GM23338 (cell line): ENCODE data around the gene THOP1.

Source experiments
- CTCF ChIP-seq, 2 experiments: fragments of 200-600 bp in 1 of 2; sonication (generic) in 1 of 2; conservative IDR thresholded peaks; 2 replicates each; pipeline versions ENCODE4 v1.5.1 to v1.6.1; 2016 to 2017; ENCODE audit warnings: antibody characterized with exemption in 2 of 2, low read depth in 2 of 2, mild to moderate bottlenecking in 2 of 2, moderate library complexity in 1 of 2
- EZH2 ChIP-seq: fragments of 200-600 bp; sonication (generic); IDR thresholded peaks from one replicate; pipeline ENCODE4 v1.8.0; 2017; ENCODE audit warnings: antibody characterized with exemption, mild to moderate bottlenecking, low read depth; ENCODE audit not compliant: unreplicated experiment
- EZH2phosphoT487 ChIP-seq: fragments of 200-600 bp; sonication (generic); IDR thresholded peaks from one replicate; pipeline ENCODE4 v1.8.1; 2018; ENCODE audit warnings: antibody characterized with exemption; ENCODE audit not compliant: unreplicated experiment
- JUNB ChIP-seq: IDR thresholded peaks from one replicate; pipeline ENCODE4 v1.6.1; 2016; ENCODE audit warnings: antibody characterized with exemption; ENCODE audit not compliant: unreplicated experiment
- NANOG ChIP-seq: IDR thresholded peaks from 2 replicates; pipeline ENCODE4 v1.6.1; 2016; ENCODE audit warnings: antibody characterized with exemption, borderline replicate concordance
- POLR2AphosphoS5 ChIP-seq: IDR thresholded peaks from 2 replicates; pipeline ENCODE4 v1.6.1; 2016; ENCODE audit warnings: antibody characterized with exemption, low read depth
- REST ChIP-seq: IDR thresholded peaks from one replicate; pipeline ENCODE4 v1.6.1; 2018; ENCODE audit warnings: antibody characterized with exemption; ENCODE audit not compliant: unreplicated experiment
- ZNF114 ChIP-seq: fragments of 250-450 bp; sonication (Bioruptor Pico); IDR thresholded peaks from 2 replicates; pipeline ENCODE4 v1.5.0; 2020; ENCODE audit warnings: mild to moderate bottlenecking, moderate library complexity
- ZNF462 ChIP-seq: fragments of 250-450 bp; sonication (Bioruptor Pico); IDR thresholded peaks from 2 replicates; pipeline ENCODE4 v1.5.0; 2020; ENCODE audit warnings: mild to moderate bottlenecking, moderate library complexity

GRCh38 chr19:2795827-2796658 is 10.7 kb downstream of the THOP1 start:
- TF ChIP-seq POLR2AphosphoS5 (no peak), CTCF (conservative IDR thresholded peaks at IDR 0.05; ENCODE audit: low read depth in 2 of 2) (no peak), EZH2phosphoT487 (no peak), EZH2 (no peak), REST (no peak), ZNF462 (no peak), JUNB (no peak), NANOG (no peak), ZNF114 (CRISPR knock-in tag) (no peak)
